Adrenal gland (tissue), 12 donors: ENCODE results near the gene HOXD4. TPM values are rescaled to one million over a fixed set of nuclear protein-coding genes. Genes with fewer than 3 reads are reported as not detected.

Source experiments
- DNase-seq, 7 donors: peaks; one replicate each; pipeline ENCODE4 v3.0.0-alpha.2; 2019 to 2020
- H3K27ac ChIP-seq, 5 donors: fragments of 200-600 bp; sonication (generic) in 4 of 5; 1 replicate in 3 of 5; 2 replicates in 2 of 5; pipeline versions ENCODE4 v1.5.1 to v1.8.0; 2016 to 2020; ENCODE audit warnings: mild to moderate bottlenecking in 1 of 5
- H3K27me3 ChIP-seq: fragments of 200-600 bp; 2 replicates; pipeline ENCODE4 v1.8.0; 2021
- H3K36me3 ChIP-seq, 2 donors: fragments of 200-600 bp; replicated peaks in 1 of 2; 1 replicate in 1 of 2; 2 replicates in 1 of 2; pipeline versions ENCODE4 v1.5.1 to v1.8.0; 2018 to 2022
- H3K4me1 ChIP-seq, 2 donors: fragments of 200-600 bp; replicated peaks in 1 of 2; 1 replicate in 1 of 2; 2 replicates in 1 of 2; pipeline versions ENCODE4 v1.5.1 to v1.8.0; 2018 to 2021
- H3K4me3 ChIP-seq, 4 donors: fragments of 200-600 bp; sonication (generic) in 3 of 4; one replicate each; pipeline ENCODE4 v1.5.1; 2016 to 2018
- H3K9me3 ChIP-seq, 3 donors: fragments of 200-600 bp; sonication (generic) in 1 of 3; replicated peaks in 1 of 3; 1 replicate in 2 of 3; 2 replicates in 1 of 3; pipeline versions ENCODE4 v1.5.1 to v1.8.0; 2016 to 2021
- CTCF ChIP-seq, 6 experiments: fragments of 450-650 bp in 4 of 6; fragments of 200-600 bp in 2 of 6; sonication (generic) in 1 of 6; IDR thresholded peaks; 1 replicate in 5 of 6; 2 replicates in 1 of 6; pipeline versions ENCODE4 v1.5.1 to v1.8.0; 2016 to 2021; ENCODE audit warnings: antibody characterized with exemption in 6 of 6, mild to moderate bottlenecking in 2 of 6, moderate library complexity in 1 of 6
- POLR2A ChIP-seq, 2 donors: fragments of 450-650 bp; IDR thresholded peaks; one replicate each; pipeline ENCODE4 v1.6.1; 2017; ENCODE audit warnings: antibody characterized with exemption in 2 of 2, mild to moderate bottlenecking in 2 of 2, moderate library complexity in 1 of 2
- WGBS, 4 donors: extraction: QIAGEN DNeasy Blood & Tissue Kit in 2 of 4; methylation state at CpG; one replicate each; pipeline versions ENCODE4 v1.1.5 to v1.1.7; 2013 to 2017; 5-methylcytosine and 5-hydroxymethylcytosine counted together
- intact Hi-C, 2 donors: fragments of 100-400 bp; cut with DNase I; formaldehyde crosslinking; loops; one replicate each; pipeline versions ENCODE4 v1.14.1 to v1.15.0; 2022 to 2023
- polyA plus RNA-seq, 3 donors: library from polyadenylated mRNA; stranded (reverse); fragments of 200-250 nt in 2 of 3; fragments of 350-450 nt in 1 of 3; fragmentation: Illumina TruSeq in 1 of 3; extraction: RNeasy Lipid Tissue Mini Kit (QIAGEN cat#74804) in 1 of 3; gene quantifications; one replicate each; pipeline ENCODE4 v1.2.3, GENCODE V29; 2013 to 2014
- total RNA-seq, 9 donors: library from RNA; depleted of rRNA in 4 of 9; stranded (reverse); fragments of >200 nt in 4 of 9; fragments of 120-200 nt in 1 of 9; fragmentation: NEBNext Ultra II Directional in 1 of 9; extraction: Animal tissue kit (Norgen Biotek cat#: 25700) in 1 of 9; gene quantifications; one replicate each; pipeline versions ENCODE4 v1.1.0 to v1.2.4, GENCODE V29; 2013 to 2023
- donor health status: healthy with polysubstance abuse.
- donor health status: Bipolar disorder and iron deficiency.
- donor health status: DM: yes; HTN: yes; CAD: no.
- donor health status: DM: no; HTN: no; CAD: no.
- donor health status: DM: no; HTN: no; CAD: no.
- donor health status: DM: yes; HTN: yes; CAD: no.

Gene HOXD4
- total and polyA plus RNA-seq, 12 donors, result 1.9 to 38.5 (median 9.3) TPM

- Histone ChIP-seq H3K27ac (peak overlapping the region in 1 of 5 donors; percentile 56), H3K27me3 (peaks cover 7% of the 10 kb centered on the region), H3K4me1 (peaks cover 5 to 19% of the 10 kb centered on the region in 2 donors), H3K36me3 (no peaks in the 10 kb centered on the region), H3K4me3 (peak overlapping the region in 2 of 4 donors; percentile 23 to 57), H3K9me3 (no peaks in the 10 kb centered on the region)
- intact Hi-C loops, result no loop called here
- TF ChIP-seq POLR2A (IDR thresholded peaks at IDR 0.05), result no peak
- TF ChIP-seq CTCF (IDR thresholded peaks at IDR 0.05), result no peak
- peak in 3 of 7 donors; percentile 30 to 52 (median 41) for DNase-seq
- 1 to 10% (median 2%) methylated on average over 2 to 68 of the region's 68 CpGs for WGBS, 4 donors
These were observed 26.8 kb downstream of the HOXD4 start for GRCh38 chr2:176178038-176178756.

- no peak for DNase-seq
- WGBS, 4 donors, result 28 to 36% (median 33%) methylated on average over 6 to 7 of the region's 7 CpGs
- no peak for TF ChIP-seq POLR2A (IDR thresholded peaks at IDR 0.05)
- no peak for TF ChIP-seq CTCF (IDR thresholded peaks at IDR 0.05)
- no peaks in the 10 kb centered on the region for H3K9me3 ChIP-seq
- intact Hi-C loops, result no loop called here
- peak overlapping the region in 1 of 4 donors; percentile 57 for H3K4me3 ChIP-seq
- H3K4me1 ChIP-seq, result peaks cover 5 to 19% of the 10 kb centered on the region in 2 donors
- H3K36me3 ChIP-seq, result no peaks in the 10 kb centered on the region
- peak overlapping the region in 1 of 5 donors; percentile 56 for H3K27ac ChIP-seq
- peaks cover 7% of the 10 kb centered on the region for H3K27me3 ChIP-seq
These were observed 27.5 kb downstream of the HOXD4 start for GRCh38 chr2:176178757-176179295.

- no peak for DNase-seq
- Histone ChIP-seq H3K36me3 (no peaks in the 10 kb centered on the region), H3K4me1 (peaks cover 5 to 10% of the 10 kb centered on the region in 2 donors), H3K27me3 (peaks cover 3% of the 10 kb centered on the region), H3K4me3 (no peak overlapping the region), H3K27ac (no peak overlapping the region), H3K9me3 (no peaks in the 10 kb centered on the region)
- intact Hi-C loops, result no loop called here
- TF ChIP-seq CTCF (IDR thresholded peaks at IDR 0.05) (no peak), POLR2A (IDR thresholded peaks at IDR 0.05) (no peak)
- WGBS, 4 donors, result 84 to 92% (median 88%) methylated on average over 3 of the region's 3 CpGs
These were observed 30.2 kb downstream of the HOXD4 start for GRCh38 chr2:176181551-176181950.

- DNase-seq, result no peak
- H3K4me1 ChIP-seq, result peaks cover 5 to 9% of the 10 kb centered on the region in 2 donors
- peaks cover 3% of the 10 kb centered on the region for H3K27me3 ChIP-seq
- intact Hi-C loops, result no loop called here
- H3K36me3 ChIP-seq, result no peaks in the 10 kb centered on the region
- WGBS, 4 donors, result 78 to 92% (median 86%) methylated on average over 2 to 3 of the region's 3 CpGs
- no peak overlapping the region for H3K4me3 ChIP-seq
- TF ChIP-seq CTCF (IDR thresholded peaks at IDR 0.05) (no peak), POLR2A (IDR thresholded peaks at IDR 0.05) (no peak)
- H3K9me3 ChIP-seq, result no peaks in the 10 kb centered on the region
- no peak overlapping the region for H3K27ac ChIP-seq
These were observed 31.3 kb downstream of the HOXD4 start for GRCh38 chr2:176182671-176183070.
